Stimulated activated CD4-positive, alpha-beta T cell treated with anti-CD3 and anti-CD28 coated beads, TNF-alpha, amount 100 ng/mL, for 1 hour (primary cell): ENCODE results near the gene SIGLEC8.
"Not testable (repeated sequence)": the region's sequence is repeated elsewhere in the genome, so short reads cannot be mapped to it uniquely, and the experiment has no call there.

Experiments
- DNase-seq, 3 donors: peaks; one replicate each; pipeline ENCODE4 v3.0.0-alpha.2; 2020; ENCODE audit warnings: low read depth in 3 of 3, low spot score in 1 of 3

Gene SIGLEC8

DNA sequence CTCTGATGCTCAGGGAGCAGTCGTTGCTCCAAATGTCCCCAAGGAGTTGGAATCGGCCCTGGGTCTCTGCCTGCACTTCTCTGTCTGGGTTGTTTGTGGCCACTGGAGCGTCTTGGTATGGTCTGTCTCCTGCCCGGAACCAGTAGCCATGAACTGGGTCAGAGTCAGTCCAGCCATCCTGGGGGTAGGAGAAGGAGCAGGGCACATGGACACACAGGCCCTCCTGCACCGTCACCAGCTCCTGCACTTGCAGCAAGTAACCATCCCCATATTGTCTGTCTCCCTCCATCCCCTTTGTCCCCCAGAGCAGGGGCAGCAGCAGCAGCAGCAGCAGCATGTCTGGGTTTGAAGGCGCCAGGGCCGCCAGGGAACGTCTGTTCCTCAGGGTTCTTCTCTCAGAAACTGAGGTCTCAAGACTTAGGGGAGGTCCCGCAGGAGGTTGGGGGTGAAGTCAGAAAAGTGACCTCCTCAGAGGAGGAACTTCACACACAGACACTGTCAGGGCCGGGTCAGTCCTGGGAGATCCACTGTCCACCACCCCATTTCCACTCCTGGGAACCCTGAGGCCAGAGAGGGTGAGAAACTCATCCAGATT, at the start of gene SIGLEC8:
Gene SIGLEC8, minus strand, starts transcription at position 404 of the 595 bp plus-strand sequence. Its CDS starts 67 bp downstream, at position 337.
- DNase-seq, result no peak

DNA sequence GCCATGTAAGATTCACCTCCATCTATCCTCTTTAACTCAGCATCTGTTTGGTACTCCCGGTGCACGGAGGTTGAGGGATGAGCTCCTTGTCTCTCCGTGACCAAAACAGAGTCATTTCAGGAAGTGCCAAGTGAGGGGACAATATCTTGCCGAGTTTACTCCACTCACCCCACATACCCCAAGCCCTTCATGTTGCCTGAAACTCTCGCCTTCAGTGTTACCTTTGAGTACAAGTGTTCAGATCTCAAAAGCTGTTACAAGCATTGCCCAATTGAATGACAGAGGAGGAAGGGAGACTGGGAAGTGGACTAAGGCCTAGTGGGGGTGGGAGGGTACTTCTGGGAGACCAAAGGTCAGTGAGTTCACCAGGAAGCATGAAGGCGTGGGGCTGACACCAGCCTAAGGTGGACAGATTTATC, 49.4 kb upstream of the SIGLEC8 start:
- DNase-seq, result no peak

GRCh38 chr19:51507192-51507591, 48.9 kb upstream of the SIGLEC8 start:
- no peak for DNase-seq

DNA sequence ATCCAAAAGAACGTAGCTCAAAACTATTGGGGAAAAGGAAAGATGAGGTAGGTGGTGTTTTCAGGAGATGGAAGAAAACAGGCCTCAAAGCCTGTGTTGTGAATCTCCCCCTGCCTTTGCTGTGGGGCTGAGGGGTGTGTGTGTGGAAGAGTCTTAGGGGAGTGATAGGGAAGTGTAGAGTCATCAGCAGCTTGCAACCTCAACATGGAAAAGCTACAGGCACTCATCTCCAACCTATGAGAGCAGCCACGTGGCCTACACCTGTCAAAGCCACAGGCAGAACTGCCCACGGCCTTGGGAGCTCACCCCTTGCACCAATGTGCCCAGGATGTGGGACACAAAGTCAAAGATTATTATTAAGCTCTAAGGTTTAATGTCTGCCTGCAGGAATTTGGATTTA, 47.6 kb upstream of the SIGLEC8 start:
- no peak for DNase-seq

- no peak for DNase-seq
Measured at GRCh38 chr19:51503896-51504295, 45.6 kb upstream of the SIGLEC8 start.

DNA sequence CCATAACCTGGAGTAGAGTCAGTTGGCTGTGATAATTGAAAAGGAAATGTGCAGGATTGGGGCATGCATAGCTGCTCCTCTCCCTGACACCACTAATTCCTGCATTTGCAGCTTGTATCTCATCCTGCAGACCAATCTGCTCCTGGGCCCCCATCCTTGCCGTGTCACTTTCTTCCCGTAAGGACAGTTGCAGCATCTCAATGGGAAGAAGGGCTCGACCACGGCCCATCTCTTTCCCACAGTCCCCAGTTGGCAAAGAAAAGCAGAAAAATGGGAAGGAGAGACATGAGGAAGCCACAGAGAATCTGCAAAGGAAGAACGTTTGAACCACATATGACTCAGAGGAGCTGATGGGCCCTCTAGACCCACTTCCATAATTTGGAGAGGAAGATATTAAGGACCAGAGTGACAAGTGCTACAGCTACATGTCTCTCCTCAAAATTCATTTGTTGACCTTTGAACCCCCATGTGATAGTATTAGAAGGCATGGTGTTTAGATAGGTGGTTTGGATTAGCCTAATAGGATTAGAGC, 45.1 kb upstream of the SIGLEC8 start:
- DNase-seq, result no peak

DNA sequence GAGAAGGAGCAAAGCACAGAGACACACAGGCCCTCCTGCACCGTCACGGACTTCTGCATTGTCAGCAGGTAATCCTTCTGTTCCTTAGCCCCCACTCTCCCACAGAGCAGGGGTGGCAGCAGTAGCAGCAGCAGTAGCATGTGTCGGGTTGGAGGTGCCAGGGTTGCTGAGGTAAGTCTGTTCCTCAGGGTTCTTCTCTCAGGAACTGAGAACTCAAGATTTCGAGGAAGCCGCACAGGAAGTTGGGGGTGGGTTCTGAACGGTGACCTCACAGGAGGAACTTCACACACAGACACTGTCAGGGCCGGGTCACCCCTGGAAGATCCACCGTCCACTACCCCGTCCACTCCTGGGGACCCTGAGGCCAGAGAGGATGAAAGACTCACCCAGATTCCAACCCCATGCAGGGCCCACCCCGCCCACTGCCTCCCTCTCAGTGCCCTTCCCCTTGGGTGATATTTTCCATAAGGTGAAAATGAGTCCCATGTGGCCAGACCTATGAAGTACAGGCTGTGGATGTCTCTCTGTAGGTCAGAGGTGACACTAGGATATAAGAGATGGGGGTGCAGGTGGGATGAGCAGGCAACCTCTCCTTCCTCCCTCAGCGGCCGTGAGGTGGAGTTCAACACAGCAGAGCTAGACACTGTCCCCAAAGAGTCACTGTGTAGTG, 43.5 kb upstream of the SIGLEC8 start, which contains the start of gene SIGLEC12:
Gene SIGLEC12, minus strand, starts transcription at position 207 of the 670 bp plus-strand sequence. Its CDS starts 67 bp downstream, at position 140.
- no peak for DNase-seq

- DNase-seq, result not testable (repeated sequence)
Measured at GRCh38 chr19:51500931-51501330, 42.7 kb upstream of the SIGLEC8 start.

DNA sequence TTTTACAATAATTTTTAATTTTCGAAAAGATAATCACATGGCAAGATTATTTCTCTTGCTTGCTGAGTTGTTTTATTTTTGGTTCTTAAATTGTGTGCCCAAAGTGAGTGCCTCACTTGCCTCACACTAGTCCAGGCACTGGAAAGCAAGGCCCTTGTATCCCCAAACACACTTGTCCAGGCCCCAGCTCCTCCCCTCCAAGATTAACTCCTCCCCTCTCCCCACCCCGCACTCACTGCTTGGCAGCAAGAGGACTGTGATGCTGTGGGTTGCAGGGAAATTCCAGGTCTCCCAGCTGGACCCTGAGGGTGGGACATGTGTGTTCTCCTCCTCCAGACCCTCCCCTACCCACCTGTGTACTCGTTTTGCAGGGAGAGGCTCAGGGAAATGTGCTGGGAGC, 39.4 kb upstream of the SIGLEC8 start:
- no peak for DNase-seq

GRCh38 chr19:51493776-51494175, 35.5 kb upstream of the SIGLEC8 start:
- DNase-seq, result no peak

DNA sequence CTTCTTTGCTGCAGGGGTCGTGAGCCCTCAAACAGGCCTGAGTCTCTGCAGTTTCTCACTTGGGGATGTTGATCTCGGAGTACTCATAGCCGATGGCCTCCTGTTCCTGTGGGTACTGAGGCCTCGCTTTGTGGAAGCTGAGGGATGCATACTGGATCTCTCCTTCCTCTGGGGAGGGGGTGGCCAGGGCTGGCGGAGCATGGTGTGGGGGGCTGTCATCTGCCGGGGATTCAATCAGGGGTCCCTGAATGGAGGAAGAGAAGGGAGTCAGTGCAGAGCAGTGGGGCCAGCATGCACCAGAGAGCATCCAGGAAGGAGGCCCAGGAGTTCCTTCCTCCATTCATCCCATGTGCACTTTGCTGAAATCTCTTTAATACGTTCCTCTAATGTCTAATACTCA, 33.3 kb upstream of the SIGLEC8 start:
- DNase-seq, result no peak

- DNase-seq, result no peak
Measured at GRCh38 chr19:51490676-51491075, 32.4 kb upstream of the SIGLEC8 start.

GRCh38 chr19:51489113-51489512, 30.9 kb upstream of the SIGLEC8 start:
- no peak for DNase-seq

DNA sequence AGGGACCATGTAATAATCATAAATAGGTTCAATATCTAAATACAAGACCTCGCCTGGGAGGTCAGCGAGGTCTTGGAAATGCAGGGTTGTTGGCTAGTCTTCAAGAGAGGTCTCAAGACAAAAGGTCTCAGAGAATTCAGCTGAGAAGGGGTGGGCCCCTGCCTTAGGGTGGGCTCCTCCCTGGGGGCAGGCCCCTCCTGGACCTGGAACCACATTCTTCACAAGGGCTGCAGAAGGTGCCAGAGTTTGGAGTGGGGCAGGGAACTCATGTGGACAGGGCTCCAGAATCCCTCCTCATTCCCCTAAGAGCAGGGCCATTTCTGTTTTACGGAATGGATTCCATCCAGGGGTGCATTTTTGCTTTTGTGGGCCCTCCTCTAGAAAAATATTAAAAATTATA, 30.2 kb upstream of the SIGLEC8 start:
- no peak for DNase-seq

DNA sequence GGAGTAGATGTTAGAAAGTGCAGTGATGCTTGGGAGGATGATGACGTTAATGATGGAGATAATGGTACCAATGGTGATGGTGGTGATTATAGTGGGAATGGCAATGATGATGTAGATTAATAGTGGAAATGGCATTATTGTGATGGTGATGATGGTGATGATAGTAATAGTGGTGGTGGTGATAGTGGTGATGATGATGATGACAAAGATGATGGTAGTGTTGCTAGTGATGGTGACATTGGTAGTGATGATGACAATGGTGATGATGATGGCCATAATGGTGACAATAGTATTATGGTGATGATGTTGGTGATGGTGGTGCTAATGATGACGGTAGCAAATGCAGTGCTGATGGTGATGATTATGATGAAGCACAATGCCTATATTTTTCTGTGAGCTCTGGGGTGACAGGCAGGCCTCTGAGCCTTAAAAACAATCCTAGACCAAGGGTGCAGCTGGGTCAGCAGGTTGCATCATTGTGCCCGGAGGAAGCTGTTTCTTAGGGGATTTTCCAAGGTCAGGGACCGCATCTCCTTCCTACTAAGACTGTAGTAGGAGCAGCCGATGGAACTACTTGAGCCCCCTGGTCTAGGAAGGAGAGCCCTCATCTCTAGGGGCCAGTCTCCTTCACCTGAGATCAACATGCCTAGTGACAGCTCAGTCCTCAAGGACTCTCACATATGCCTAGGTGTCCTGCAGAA, 27.9 kb upstream of the SIGLEC8 start:
- no peak for DNase-seq

GRCh38 chr19:51480590-51480989, 22.3 kb upstream of the SIGLEC8 start:
- DNase-seq, result no peak

DNA sequence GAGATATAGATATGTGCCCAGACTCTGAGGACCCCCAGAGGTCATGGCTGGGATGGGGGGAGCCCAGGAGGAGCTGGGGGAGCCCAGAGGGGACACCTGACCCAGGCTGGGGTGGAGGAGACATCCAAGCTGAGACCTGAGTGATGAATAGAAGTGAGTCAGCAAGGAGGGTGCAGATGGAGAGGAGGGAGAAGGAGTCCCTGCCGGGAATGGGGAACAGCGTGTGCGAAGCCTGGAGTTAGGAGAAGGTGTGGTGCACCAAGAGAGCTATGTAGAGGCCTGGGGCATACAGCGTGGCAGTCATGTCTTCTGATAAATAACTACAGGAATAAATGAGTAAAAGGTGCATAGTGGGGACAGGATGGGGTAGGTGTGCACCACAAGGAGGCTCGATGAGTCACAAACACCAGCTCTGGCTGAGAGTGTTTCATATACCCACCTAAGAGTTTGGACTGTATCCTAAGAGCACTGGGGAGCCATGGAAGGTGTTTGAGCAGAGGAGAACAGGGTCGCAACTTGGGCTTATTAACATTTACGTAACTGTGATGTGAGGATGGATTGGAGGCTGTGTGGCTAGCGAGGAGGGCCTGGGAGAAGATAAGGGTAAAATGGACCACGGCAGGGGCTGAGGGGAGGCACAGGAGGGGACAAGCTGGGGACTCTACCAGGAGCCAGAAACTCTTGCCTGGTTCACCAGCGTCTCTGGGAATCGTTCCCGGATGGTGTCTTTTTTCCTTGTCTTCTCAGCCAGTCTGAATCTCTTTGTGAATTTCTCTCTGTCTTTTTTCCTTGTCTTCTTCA, 21.5 kb upstream of the SIGLEC8 start:
- no peak for DNase-seq

DNA sequence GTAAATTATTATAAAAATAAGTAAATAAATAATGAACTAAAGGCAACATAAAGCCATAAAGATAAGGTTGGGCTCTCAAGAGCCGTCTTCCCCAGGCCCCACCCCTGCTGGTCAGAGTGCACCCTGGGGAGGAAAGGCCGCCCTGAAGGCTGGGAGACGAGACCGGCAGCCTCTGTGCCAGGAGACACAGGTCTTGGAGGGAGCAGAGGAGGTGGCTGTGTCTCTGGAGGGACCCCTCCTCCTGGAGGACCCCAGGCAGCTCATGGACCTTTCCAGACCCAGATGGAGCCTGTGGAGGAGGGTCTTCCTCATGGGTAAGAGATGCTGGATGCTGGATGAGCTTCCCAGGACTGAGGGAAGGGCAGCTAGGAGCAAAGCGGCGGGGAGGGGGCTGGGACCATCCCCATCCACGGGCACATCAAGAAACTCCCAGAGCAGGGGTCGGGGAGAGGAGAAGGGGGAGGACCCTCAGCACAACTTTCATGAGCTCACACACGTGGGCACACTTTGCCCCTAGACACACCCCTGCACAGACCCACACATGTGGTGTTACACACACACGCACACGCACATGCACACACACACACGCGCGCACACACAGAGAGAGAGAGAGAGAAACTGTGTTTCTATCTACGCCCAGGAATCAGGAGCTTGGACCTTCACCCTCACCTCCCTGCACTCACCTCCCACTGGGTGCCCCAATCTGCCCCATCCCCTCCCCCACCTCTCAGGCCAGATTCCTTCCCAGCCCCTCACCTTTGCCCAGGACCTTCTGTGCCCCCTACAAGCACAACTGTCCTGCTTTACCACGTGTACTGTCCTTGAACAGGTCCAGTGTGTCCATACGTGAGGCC, 20.4 kb upstream of the SIGLEC8 start, which contains the start of gene CEACAM18:
Gene CEACAM18, plus strand, starts transcription at position 159 of the 854 bp plus-strand sequence.
- DNase-seq, result no peak

- no peak for DNase-seq
Measured at GRCh38 chr19:51477344-51477743, 19.1 kb upstream of the SIGLEC8 start.

GRCh38 chr19:51476164-51476563, 17.9 kb upstream of the SIGLEC8 start:
- no peak for DNase-seq
